ENCODE measurements around the gene SPOCK3.

GRCh38 chr4:167035390-167035789, 198.9 kb downstream of the SPOCK3 start:
- TF ChIP-seq POLR2AphosphoS5 (IDR thresholded peaks at IDR 0.05) (no peak), CTCF (IDR thresholded peaks at IDR 0.05) (no peak)

Measured in sigmoid colon (tissue), 4 donors.